ENCODE measurements around the gene AMDHD2.
"Not testable (repeated sequence)": the region's sequence is repeated elsewhere in the genome, so short reads cannot be mapped to it uniquely, and the experiment has no call there.

GRCh38 chr16:2550283-2550878, 30.2 kb downstream of the AMDHD2 start:
- not testable (repeated sequence) for TF ChIP-seq EZH2phosphoT487 (IDR thresholded peaks at IDR 0.05; ENCODE audit: insufficient read depth, low read depth); EZH2 (IDR thresholded peaks at IDR 0.05; ENCODE audit: insufficient read depth, poor library complexity, severe bottlenecking)

All from GM23248 (cell line).